Body of pancreas (tissue), 4 donors: ENCODE measurements around the gene DSPP.

Experiments
- CTCF ChIP-seq, 7 experiments: fragments of 450-650 bp in 4 of 7; fragments of 200-600 bp in 3 of 7; sonication (generic) in 3 of 7; IDR thresholded peaks; one replicate each; pipeline ENCODE4 v1.5.1; 2016 to 2019; ENCODE audit warnings: antibody characterized with exemption in 7 of 7
- POLR2A ChIP-seq, 3 donors: fragments of 450-650 bp; IDR thresholded peaks; one replicate each; pipeline ENCODE4 v1.6.1; 2016; ENCODE audit warnings: antibody characterized with exemption in 3 of 3, mild to moderate bottlenecking in 2 of 3

- TF ChIP-seq CTCF (IDR thresholded peaks at IDR 0.05) (no peak), POLR2A (IDR thresholded peaks at IDR 0.05) (no peak)
Observed at GRCh38 chr4:87575983-87576382, 32.3 kb upstream of the DSPP start.
